K562 (cell line): ENCODE results near the gene DDHD1. TPM values are rescaled to one million over a fixed set of nuclear protein-coding genes. Genes with fewer than 3 reads are reported as not detected.

Source experiments
- ATAC-seq: fragments of 200-7000 bp; cut with Tn5 transposase; 3 replicates; pipeline ENCODE4 v1.9.1; 2020; ENCODE audit warnings: moderate library complexity
- BruUV-seq: library from RNA; stranded (reverse); fragments of 400-500 nt; replicated peaks from 2 replicates; lab custom pipeline; 2021; lab: Mats Ljungman, UMichigan
- CTCF ChIA-PET: fragments of 300-600 bp; formaldehyde crosslinking; extraction: SDS; loops from one replicate; lab custom pipeline; 2021; ENCODE audit warnings: low intra/inter-chr PET ratio; lab: Yijun Ruan, JAX
- POLR2A ChIA-PET: fragments of 300-600, 350-650 bp; sonication (Branson Sonifier 250); formaldehyde crosslinking; extraction: SDS; loops from one replicate; lab custom pipeline; 2021; ENCODE audit warnings: antibody characterized with exemption, inconsistent platforms; lab: Yijun Ruan, JAX
- DNase-seq, 4 experiments: peaks; one replicate each; pipeline versions ENCODE4 v3.0.0 to v3.0.0-alpha.2; 2011 to 2018; ENCODE audit warnings: low spot score in 3 of 4, mixed read lengths in 3 of 4; ENCODE audit errors: extremely low read depth in 1 of 4
- FAIRE-seq: peaks from 2 replicates; lab custom pipeline; 2011; peaks lifted over from hg19 to GRCh38; lab: Jason Lieb, UNC
- H2AFZ ChIP-seq: 2 replicates; pipeline ENCODE4 v1.6.0; 2011; ENCODE audit warnings: low read depth, low read length, control low read depth, inconsistent platforms
- H3K27ac ChIP-seq: fragments of 200-600 bp; 3 replicates; pipeline ENCODE4 v1.8.0; 2011; ENCODE audit warnings: low read depth, mild to moderate bottlenecking, control low read depth, inconsistent platforms, low read length, moderate library complexity, mixed read lengths; ENCODE audit errors: extremely low read depth
- H3K27me3 ChIP-seq, 2 experiments: fragments of 300-600 bp in 1 of 2; 2 replicates in 1 of 2; 3 replicates in 1 of 2; pipeline versions ENCODE4 v1.6.0 to v1.8.0; 2011; ENCODE audit warnings: inconsistent platforms in 2 of 2, low read length in 2 of 2, mild to moderate bottlenecking in 1 of 2, mixed read lengths in 1 of 2, moderate library complexity in 1 of 2; ENCODE audit not compliant: control insufficient read depth in 2 of 2, insufficient read depth in 2 of 2
- H3K36me3 ChIP-seq: fragments of 300-600 bp; 3 replicates; pipeline ENCODE4 v1.8.0; 2011; ENCODE audit warnings: mild to moderate bottlenecking, low read length, inconsistent platforms; ENCODE audit not compliant: control insufficient read depth, insufficient read depth
- H3K4me1 ChIP-seq, 2 experiments: fragments of 200-600 bp in 1 of 2; replicated peaks in 1 of 2; 2 replicates in 1 of 2; 3 replicates in 1 of 2; pipeline versions ENCODE4 v1.5.1 to v1.8.0; 2011; ENCODE audit warnings: inconsistent platforms in 2 of 2, low read length in 2 of 2, mild to moderate bottlenecking in 1 of 2, mixed read lengths in 1 of 2, moderate library complexity in 1 of 2; ENCODE audit not compliant: control insufficient read depth in 2 of 2, insufficient read depth in 2 of 2
- H3K4me2 ChIP-seq: 2 replicates; pipeline ENCODE4 v1.6.1; 2011; ENCODE audit warnings: low read length, control low read depth, inconsistent platforms, mixed read lengths; ENCODE audit not compliant: insufficient read depth
- H3K4me3 ChIP-seq: fragments of 200-600 bp; sonication (generic), shearing (Covaris generic); 2 replicates; pipeline ENCODE4 v1.5.1; 2016; ENCODE audit warnings: control low read depth, inconsistent platforms
- H3K79me2 ChIP-seq: fragments of 200-600 bp; 3 replicates; pipeline ENCODE4 v1.8.0; 2011; ENCODE audit warnings: low read length, inconsistent platforms; ENCODE audit not compliant: control insufficient read depth, insufficient read depth
- H3K9ac ChIP-seq, 2 experiments: 2 replicates each; pipeline versions ENCODE4 v1.6.0 to v1.6.1; 2011; ENCODE audit warnings: low read depth in 2 of 2, low read length in 2 of 2, control low read depth in 1 of 2, inconsistent platforms in 1 of 2, mild to moderate bottlenecking in 1 of 2, mixed read lengths in 1 of 2; ENCODE audit not compliant: insufficient read depth in 1 of 2
- H3K9me1 ChIP-seq: one replicate; pipeline ENCODE4 v1.6.0; 2011; ENCODE audit warnings: inconsistent platforms, mild to moderate bottlenecking, low read length, moderate library complexity; ENCODE audit not compliant: control insufficient read depth, insufficient read depth
- H3K9me3 ChIP-seq: replicated peaks from 2 replicates; pipeline ENCODE4 v1.5.1; 2011; ENCODE audit warnings: low read depth, low read length, inconsistent platforms; ENCODE audit not compliant: control insufficient read depth, insufficient read depth
- H4K20me1 ChIP-seq: replicated peaks from 2 replicates; pipeline ENCODE4 v1.6.1; 2011; ENCODE audit warnings: low read length, inconsistent platforms, mixed read lengths; ENCODE audit not compliant: control insufficient read depth, insufficient read depth
- CREBBP ChIP-seq: IDR thresholded peaks from one replicate; pipeline ENCODE4 v1.6.1; 2012; ENCODE audit warnings: low read depth, mild to moderate bottlenecking, control low read depth, inconsistent platforms, low read length
- CXXC5 ChIP-seq: fragments of 250-450 bp; sonication (Bioruptor Pico); IDR thresholded peaks from 2 replicates; pipeline ENCODE4 v1.8.0; 2022; ENCODE audit warnings: inconsistent platforms, mild to moderate bottlenecking, moderate library complexity
- DACH1 ChIP-seq: fragments of 450-650 bp; IDR thresholded peaks from 2 replicates; pipeline ENCODE4 v1.6.1; 2018; ENCODE audit not compliant: partially characterized antibody
- DIDO1 ChIP-seq: fragments of 450-650 bp; IDR thresholded peaks from 2 replicates; pipeline ENCODE4 v1.6.1; 2016; ENCODE audit warnings: low read depth, missing biosample characterization, missing genetic modification characterization
- NFXL1 ChIP-seq: fragments of 450-650 bp; formaldehyde crosslinking; IDR thresholded peaks from 2 replicates; pipeline ENCODE4 v1.4.0; 2021; ENCODE audit warnings: mild to moderate bottlenecking
- RB1 ChIP-seq: fragments of 450-650 bp; IDR thresholded peaks from 2 replicates; pipeline ENCODE4 v1.6.1; 2017; ENCODE audit warnings: low read depth, mild to moderate bottlenecking
- RHOXF2B ChIP-seq: fragments of 250-450 bp; sonication (Bioruptor Pico); conservative IDR thresholded peaks from 2 replicates; pipeline ENCODE4 v1.5.1; 2021
- SLC30A9 ChIP-seq: fragments of 250-450 bp; sonication (Bioruptor Pico); IDR thresholded peaks from 2 replicates; pipeline ENCODE4 v1.8.0; 2022; ENCODE audit warnings: mild to moderate bottlenecking, moderate library complexity
- STAT5B ChIP-seq: fragments of 250-450 bp; sonication (Bioruptor Pico); IDR thresholded peaks from 2 replicates; pipeline ENCODE4 v1.8.0; 2021; ENCODE audit warnings: mild to moderate bottlenecking, inconsistent platforms
- TRIM28 ChIP-seq: fragments of 450-650 bp; IDR thresholded peaks from 2 replicates; pipeline ENCODE4 v1.6.1; 2017
- ZNF165 ChIP-seq: fragments of 250-450 bp; sonication (Bioruptor Pico); IDR thresholded peaks from 2 replicates; pipeline ENCODE4 v1.4.0; 2020; ENCODE audit warnings: borderline replicate concordance
- WGBS: fragments of 100-300 bp; shearing (Covaris generic); methylation state at CpG from one replicate; pipeline ENCODE4 v1.1.6; 2016; ENCODE audit warnings: low coverage, mixed read lengths; ENCODE audit not compliant: insufficient coverage; ENCODE audit errors: missing lambda C conversion rate; 5-methylcytosine and 5-hydroxymethylcytosine counted together
- in situ Hi-C: fragments of 300-500 bp; cut with MboI; formaldehyde crosslinking; loops from 4 replicates; pipeline ENCODE4 v1.15.0; 2018; ENCODE audit warnings: inconsistent platforms, mixed read lengths
- intact Hi-C: fragments of 100-400 bp; cut with micrococcal nuclease; formaldehyde crosslinking; loops from 2 replicates; pipeline ENCODE4 v1.14.2; 2022
- polyA plus RNA-seq, 8 experiments: library from polyadenylated mRNA; depleted of rRNA in 4 of 8; stranded (reverse) in 5 of 8; unstranded in 3 of 8; fragments of >200 nt; fragmentation: Nextera tagmentation in 2 of 8; fragmentation: Illumina TruSeq in 1 of 8; extraction: Ambion mirVana in 2 of 8; extraction: Trizol in 1 of 8; gene quantifications; 2 replicates each; pipeline versions ENCODE4 v1.2.1 to v1.2.3, GENCODE V29; 2011 to 2014; ENCODE audit warnings: inconsistent platforms in 1 of 8, missing spikeins in 1 of 8
- total RNA-seq, 7 experiments: library from RNA; depleted of rRNA in 6 of 7; stranded (reverse); fragments of >200 nt in 6 of 7; fragmentation: Illumina TruSeq in 2 of 7; extraction: Trizol in 2 of 7; gene quantifications; 2 replicates each; pipeline versions ENCODE4 v1.2.1 to v1.2.3, GENCODE V29; 2011 to 2021; ENCODE audit warnings: low replicate concordance in 1 of 7
- TF ChIP-seq, protein P1 (sequence below), 3 experiments: fragments of 200-800 bp in 1 of 3; fragments of 250-450 bp in 1 of 3; fragments of 450-650 bp in 1 of 3; sonication (Bioruptor Pico) in 1 of 3; sonication (Bioruptor generic) in 1 of 3; formaldehyde crosslinking in 1 of 3; IDR thresholded peaks; 2 replicates each; pipeline versions ENCODE4 v1.6.1 to v1.8.0; 2016 to 2022; ENCODE audit warnings: mild to moderate bottlenecking in 2 of 3, missing genetic modification characterization in 2 of 3, missing compliant biosample characterization in 1 of 3, moderate library complexity in 1 of 3

The DDHD1 gene
- total and polyA plus RNA-seq, 9 of the 15 experiments (the other 6 are each of a cell fraction or from before 2014, with no cell fraction given) = 1.2 to 12.3 (median 5.0) TPM

DNA sequence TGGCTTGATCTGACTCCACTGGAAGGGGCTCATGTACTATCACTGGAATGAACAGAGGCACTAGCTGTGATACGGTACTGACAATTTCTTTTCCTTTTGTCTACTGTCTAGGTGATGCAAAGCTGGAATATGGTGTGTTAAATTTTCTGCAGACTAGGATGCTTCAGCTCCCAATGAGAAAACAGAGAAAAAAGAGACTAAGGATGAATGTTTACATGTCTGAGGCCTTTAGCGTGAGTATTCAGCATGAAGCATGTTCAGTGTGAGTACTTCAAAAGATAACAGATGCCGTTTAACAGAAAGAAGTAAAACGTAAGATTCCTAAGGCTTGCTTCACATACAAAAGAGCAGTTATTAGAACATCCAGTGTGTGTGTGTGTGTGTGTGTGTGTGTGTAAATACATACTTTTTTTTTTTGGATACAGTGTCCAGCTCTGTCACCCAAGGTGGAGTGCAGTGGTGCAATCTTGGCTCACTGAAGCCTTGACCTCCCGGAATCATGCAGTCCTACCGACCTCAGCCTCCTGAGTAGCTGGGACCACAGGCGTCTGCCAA, 110.0 kb downstream of the DDHD1 start (continued):
- TF ChIP-seq, protein P1, sequence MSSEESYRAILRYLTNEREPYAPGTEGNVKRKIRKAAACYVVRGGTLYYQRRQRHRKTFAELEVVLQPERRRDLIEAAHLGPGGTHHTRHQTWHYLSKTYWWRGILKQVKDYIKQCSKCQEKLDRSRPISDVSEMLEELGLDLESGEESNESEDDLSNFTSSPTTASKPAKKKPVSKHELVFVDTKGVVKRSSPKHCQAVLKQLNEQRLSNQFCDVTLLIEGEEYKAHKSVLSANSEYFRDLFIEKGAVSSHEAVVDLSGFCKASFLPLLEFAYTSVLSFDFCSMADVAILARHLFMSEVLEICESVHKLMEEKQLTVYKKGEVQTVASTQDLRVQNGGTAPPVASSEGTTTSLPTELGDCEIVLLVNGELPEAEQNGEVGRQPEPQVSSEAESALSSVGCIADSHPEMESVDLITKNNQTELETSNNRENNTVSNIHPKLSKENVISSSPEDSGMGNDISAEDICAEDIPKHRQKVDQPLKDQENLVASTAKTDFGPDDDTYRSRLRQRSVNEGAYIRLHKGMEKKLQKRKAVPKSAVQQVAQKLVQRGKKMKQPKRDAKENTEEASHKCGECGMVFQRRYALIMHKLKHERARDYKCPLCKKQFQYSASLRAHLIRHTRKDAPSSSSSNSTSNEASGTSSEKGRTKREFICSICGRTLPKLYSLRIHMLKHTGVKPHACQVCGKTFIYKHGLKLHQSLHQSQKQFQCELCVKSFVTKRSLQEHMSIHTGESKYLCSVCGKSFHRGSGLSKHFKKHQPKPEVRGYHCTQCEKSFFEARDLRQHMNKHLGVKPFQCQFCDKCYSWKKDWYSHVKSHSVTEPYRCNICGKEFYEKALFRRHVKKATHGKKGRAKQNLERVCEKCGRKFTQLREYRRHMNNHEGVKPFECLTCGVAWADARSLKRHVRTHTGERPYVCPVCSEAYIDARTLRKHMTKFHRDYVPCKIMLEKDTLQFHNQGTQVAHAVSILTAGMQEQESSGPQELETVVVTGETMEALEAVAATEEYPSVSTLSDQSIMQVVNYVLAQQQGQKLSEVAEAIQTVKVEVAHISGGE (CRISPR knock-in tag; IDR thresholded peaks at IDR 0.05) = no peak
- no peak for TF ChIP-seq DIDO1 (tag)
- TF ChIP-seq CREBBP = no peak

DNA sequence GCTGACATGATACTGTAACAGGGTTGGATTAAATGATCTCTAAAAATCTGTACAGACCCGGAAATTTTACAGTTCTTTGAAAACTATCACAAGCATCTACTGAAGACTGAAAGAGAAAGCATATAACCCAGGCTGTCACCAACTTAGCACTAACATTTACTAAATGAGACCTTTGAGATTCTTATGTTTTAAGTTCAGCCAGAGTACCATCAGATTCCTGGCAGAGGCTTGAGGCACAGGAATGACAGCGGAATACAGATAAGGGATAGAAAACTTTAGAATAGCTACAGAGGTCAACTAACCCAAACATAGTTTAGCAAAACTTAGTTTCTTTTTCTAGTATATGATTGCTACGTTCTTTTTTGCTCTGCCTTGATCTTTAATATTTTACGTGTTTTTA, 110.6 kb downstream of the DDHD1 start:
- Histone ChIP-seq H3K4me3 (no peak overlapping the region), H3K79me2 (no peaks in the 10 kb centered on the region), H3K27ac (no peak overlapping the region), H3K4me2 (no peak overlapping the region), H3K9ac (no peak overlapping the region), H2AFZ (no peak overlapping the region), H3K27me3 (no peaks in the 10 kb centered on the region), H3K9me3 (no peaks in the 10 kb centered on the region), H3K4me1 (no peaks in the 10 kb centered on the region), H3K9me1 (no peaks in the 10 kb centered on the region), H3K36me3 (peaks cover 21% of the 10 kb centered on the region; the same call in 2 of the 3 replicates), H4K20me1 (no peaks in the 10 kb centered on the region)
- FAIRE-seq (no peak), ATAC-seq (no peak), DNase-seq (no peak)
- ChIA-PET POLR2A (no interaction called here), CTCF (no interaction called here)
- no TSS peak for BruUV-seq
- in situ Hi-C loops (no loop called here), intact Hi-C loops (no loop called here)
- TF ChIP-seq NFXL1 (CRISPR knock-in tag) = no peak
- no peak for TF ChIP-seq TRIM28
- TF ChIP-seq RHOXF2B (CRISPR knock-in tag) = no peak
- TF ChIP-seq STAT5B (CRISPR knock-in tag) = no peak
- TF ChIP-seq RB1 = no peak
- no peak for TF ChIP-seq DACH1
- no peak for TF ChIP-seq SLC30A9
- TF ChIP-seq ZNF165 (CRISPR knock-in tag) = no peak
- no peak for TF ChIP-seq CXXC5 (CRISPR knock-in tag)
- WGBS = 94% methylated on average over 4 of the region's 4 CpGs
